SW 1271 (cell line): Measurements from ENCODE around the gene UBE2D3.

Source experiments
- DNase-seq, 2 experiments: peaks; one replicate each; lab custom pipeline; 2025; lab: John Stamatoyannopoulos, UW

The UBE2D3 gene

DNA sequence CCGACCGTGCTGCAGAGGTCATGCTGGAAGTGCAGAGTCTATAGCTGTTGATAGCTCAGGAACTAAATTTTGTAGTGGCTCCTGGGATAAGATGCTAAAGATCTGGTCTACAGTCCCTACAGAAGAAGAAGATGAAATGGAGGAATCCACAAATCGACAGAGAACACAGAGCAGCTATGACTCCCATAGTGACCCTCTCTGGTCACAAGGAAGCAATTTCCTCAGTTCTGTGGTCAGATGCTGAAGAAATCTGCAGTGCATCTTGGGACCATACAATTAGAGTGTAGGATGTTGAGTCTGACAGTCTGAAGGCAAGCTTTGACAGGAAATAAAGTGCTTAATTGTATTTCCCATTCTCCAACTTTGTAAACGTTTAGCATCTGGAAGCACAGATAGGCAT is 75.4 kb downstream of the UBE2D3 start:
- DNase-seq, result no peak
